Hematopoietic multipotent progenitor cell treated with erythropoietin and hydrocortisone succinate and interleukin-3 and kit ligand, for 8 days (in vitro differentiated cells): Measurements from ENCODE around the gene GRIK3.
"Not testable (repeated sequence)": the region's sequence is repeated elsewhere in the genome, so short reads cannot be mapped to it uniquely, and the experiment has no call there.

ENCODE experiments used
- DNase-seq: peaks from one replicate; pipeline ENCODE4 v3.0.0-alpha.2; 2015

Gene GRIK3

GRCh38 chr1:36776256-36776655 is 258.1 kb downstream of the GRIK3 start:
- no peak for DNase-seq

GRCh38 chr1:36775716-36776115 is 258.6 kb downstream of the GRIK3 start:
- no peak for DNase-seq

GRCh38 chr1:36773827-36774541 is 260.3 kb downstream of the GRIK3 start:
- DNase-seq, result no peak

GRCh38 chr1:36772647-36773495 is 261.4 kb downstream of the GRIK3 start:
- DNase-seq, result no peak

GRCh38 chr1:36771660-36772284 is 262.5 kb downstream of the GRIK3 start:
- no peak for DNase-seq

- no peak for DNase-seq
These were observed 263.1 kb downstream of the GRIK3 start for GRCh38 chr1:36771240-36771639.

GRCh38 chr1:36769886-36770830 is 264.2 kb downstream of the GRIK3 start:
- DNase-seq, result no peak

GRCh38 chr1:36768486-36769178 is 265.7 kb downstream of the GRIK3 start:
- DNase-seq, result no peak

- not testable (repeated sequence) for DNase-seq
These were observed 266.9 kb downstream of the GRIK3 start for GRCh38 chr1:36767429-36767828.

- DNase-seq, result no peak
These were observed 267.8 kb downstream of the GRIK3 start for GRCh38 chr1:36766481-36766880.

- DNase-seq, result no peak
These were observed 268.5 kb downstream of the GRIK3 start for GRCh38 chr1:36765785-36766300.

- DNase-seq, result no peak
These were observed 269.5 kb downstream of the GRIK3 start for GRCh38 chr1:36764798-36765197.

- no peak for DNase-seq
These were observed 270.5 kb downstream of the GRIK3 start for GRCh38 chr1:36763771-36764170.

- no peak for DNase-seq
These were observed 272.1 kb downstream of the GRIK3 start for GRCh38 chr1:36762174-36762573.

- DNase-seq, result no peak
These were observed 273.2 kb downstream of the GRIK3 start for GRCh38 chr1:36761113-36761512.

GRCh38 chr1:36760081-36760480 is 274.2 kb downstream of the GRIK3 start:
- DNase-seq, result no peak

- no peak for DNase-seq
These were observed 275.0 kb downstream of the GRIK3 start for GRCh38 chr1:36759355-36759754.

- DNase-seq, result no peak
These were observed 278.7 kb downstream of the GRIK3 start for GRCh38 chr1:36755303-36756230.

GRCh38 chr1:36754366-36754765 is 279.9 kb downstream of the GRIK3 start:
- no peak for DNase-seq

GRCh38 chr1:36753451-36753850 is 280.9 kb downstream of the GRIK3 start:
- no peak for DNase-seq
